LHCN-M2 (cell line): Measurements from ENCODE around the gene PDE7B. TPM values are rescaled to one million over a fixed set of nuclear protein-coding genes. Genes with fewer than 3 reads are reported as not detected.
A peak's percentile ranks its signal among the peaks of the same experiment; 100 is the strongest.

ENCODE experiments used
- DNase-seq: peaks from one replicate; pipeline ENCODE4 v3.0.0-alpha.2; 2012; ENCODE audit warnings: low read depth
- total RNA-seq: library from RNA; depleted of rRNA; stranded (reverse); fragments of >200 nt; gene quantifications from 2 replicates; pipeline ENCODE4 v1.2.3, GENCODE V29; 2014

The PDE7B gene
- total RNA-seq, 1 experiment from 2014 or later = 1.5 TPM

DNA sequence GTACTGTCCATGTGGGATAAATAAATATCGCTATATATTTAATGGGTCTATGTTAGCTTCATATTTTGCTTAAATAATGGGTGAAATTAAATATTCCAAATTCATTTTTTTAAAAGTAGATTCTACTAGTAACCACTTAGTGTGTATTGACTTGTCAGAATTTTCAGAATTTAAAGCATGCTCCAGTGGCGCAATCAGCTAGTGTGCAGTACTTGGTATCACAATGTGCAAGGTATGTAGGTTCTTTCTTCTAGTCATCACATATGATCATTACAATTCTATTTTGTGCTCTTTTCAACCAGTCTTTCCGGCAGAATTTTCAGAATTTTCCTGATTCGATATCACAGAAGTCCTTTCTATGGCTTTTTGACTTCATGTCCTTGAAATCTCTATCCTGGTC is 32.6 kb downstream of the PDE7B start:
- DNase-seq = no peak

DNA sequence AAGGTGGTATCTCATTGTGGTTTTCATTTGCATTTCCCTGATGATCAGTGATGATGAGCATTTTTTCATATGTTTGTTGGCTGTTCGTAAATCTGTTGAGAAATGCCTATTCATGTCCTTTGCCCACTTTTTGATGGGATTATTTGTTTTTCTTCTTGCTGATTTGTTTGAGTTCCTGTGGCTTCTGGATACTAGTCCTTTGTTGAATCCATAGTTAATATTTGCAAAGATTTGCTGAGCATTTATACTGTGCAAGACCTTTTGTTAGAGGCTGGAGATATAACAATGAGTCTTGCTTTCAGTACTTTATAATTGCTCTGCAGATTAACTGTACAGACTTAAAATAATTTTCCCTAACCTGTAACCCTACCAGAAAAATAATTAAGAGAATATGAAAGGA is 35.6 kb downstream of the PDE7B start:
- no peak for DNase-seq

DNA sequence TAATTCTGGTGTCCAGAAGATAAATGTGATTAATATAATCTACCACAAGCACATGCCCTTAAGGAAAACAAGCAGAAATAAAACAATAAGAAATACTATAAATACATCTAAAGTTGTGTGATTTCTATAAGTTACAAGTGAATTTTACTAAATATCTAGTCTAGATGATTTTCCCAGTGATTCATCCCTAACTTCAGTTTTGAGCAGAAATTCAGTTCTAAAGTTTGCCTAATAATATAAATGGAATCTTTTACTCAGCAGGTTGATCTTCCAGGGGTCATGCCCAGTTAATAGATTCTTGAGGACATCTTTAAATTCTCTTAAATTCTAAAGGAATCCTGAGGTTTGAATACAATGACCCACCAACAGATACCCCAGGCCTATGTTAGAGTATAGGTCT is 37.3 kb downstream of the PDE7B start:
- no peak for DNase-seq

DNA sequence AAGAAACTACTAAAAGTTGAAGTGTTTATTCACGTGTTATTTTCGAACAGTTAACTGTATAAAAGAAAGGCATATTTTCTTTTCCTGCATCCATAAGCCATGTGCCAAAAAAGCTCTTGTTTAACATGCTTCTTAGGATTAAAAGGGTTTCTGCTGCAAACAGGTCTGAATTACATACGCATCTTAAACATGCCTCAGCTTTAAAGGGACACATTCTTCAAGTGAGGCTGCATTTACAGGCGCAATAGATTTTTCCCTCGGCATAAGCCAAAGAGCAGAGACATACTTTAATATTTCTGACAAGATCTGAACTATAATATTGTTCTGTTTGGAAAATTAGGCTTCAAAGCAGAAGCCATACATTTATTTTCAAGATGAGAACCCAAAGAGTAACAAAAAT is 39.4 kb downstream of the PDE7B start:
- no peak for DNase-seq

DNA sequence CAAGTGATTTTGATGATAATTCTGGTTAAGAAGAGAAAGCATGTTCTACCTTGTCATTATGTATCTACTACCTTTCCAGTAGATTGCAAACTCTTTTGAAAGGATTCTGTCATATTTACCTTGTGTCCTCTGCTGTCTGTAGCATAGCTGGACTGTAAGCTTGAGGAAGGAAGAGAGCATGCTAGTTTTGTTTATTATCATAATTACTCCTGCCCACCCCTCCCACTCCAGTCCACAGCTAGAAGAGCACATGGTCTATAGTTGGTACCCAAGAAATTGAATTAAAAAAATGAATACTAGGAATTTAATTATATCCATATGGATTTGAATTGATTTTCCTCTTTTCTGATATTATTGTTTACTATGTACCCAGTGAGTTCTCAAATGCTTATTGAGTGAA is 40.2 kb downstream of the PDE7B start:
- no peak for DNase-seq

DNA sequence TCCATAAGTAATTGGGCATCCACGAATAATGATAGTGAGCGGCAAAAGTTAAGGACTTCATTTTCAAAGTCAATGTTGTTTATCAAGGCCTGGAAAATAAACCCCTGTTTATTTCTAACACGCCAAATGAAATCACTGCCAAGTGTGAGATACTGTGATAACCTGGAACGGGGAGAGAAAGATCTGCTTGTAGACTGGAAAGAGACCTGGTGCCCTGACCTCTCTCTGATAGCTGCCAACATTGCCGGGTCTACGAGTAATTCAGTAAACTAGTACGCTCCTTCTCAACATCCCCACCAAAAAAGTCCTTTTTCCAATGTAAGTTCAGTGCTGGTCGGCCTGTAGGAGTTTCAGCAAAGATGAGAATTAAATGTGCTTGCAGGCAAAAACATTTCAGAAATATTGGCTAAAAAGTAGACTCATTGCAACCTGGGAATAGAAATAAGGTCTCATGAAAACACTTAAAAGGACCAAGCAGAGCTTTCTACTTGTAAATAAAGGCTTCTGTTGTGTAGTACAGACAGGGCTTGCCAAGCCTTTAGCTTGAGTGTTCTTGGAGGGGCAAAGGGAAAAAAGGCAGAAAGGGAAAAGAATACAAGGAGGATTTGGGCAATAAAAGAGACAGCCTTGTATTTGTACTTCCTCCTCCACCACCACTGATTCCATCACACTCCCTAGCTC is 43.9 kb downstream of the PDE7B start:
- DNase-seq = no peak

DNA sequence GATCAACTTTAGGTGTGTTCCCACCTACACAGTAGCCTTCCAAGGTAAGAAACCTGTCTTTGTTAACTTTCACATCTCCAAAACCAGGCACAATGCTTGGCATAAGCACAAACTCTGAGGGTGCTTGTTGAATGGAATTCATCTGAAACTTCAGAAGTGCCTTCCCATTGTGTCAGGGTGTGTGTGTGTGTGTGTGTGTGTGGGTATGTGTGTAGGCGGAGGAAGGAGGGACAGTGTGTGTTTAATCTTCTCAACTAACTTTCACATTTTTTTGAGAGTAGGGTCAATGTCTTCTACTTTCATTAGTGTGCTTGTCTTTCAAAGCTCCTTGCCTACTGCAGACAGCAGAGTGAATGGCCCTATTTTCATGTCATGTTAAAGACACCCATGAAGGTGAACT is 45.6 kb downstream of the PDE7B start:
- DNase-seq = no peak

DNA sequence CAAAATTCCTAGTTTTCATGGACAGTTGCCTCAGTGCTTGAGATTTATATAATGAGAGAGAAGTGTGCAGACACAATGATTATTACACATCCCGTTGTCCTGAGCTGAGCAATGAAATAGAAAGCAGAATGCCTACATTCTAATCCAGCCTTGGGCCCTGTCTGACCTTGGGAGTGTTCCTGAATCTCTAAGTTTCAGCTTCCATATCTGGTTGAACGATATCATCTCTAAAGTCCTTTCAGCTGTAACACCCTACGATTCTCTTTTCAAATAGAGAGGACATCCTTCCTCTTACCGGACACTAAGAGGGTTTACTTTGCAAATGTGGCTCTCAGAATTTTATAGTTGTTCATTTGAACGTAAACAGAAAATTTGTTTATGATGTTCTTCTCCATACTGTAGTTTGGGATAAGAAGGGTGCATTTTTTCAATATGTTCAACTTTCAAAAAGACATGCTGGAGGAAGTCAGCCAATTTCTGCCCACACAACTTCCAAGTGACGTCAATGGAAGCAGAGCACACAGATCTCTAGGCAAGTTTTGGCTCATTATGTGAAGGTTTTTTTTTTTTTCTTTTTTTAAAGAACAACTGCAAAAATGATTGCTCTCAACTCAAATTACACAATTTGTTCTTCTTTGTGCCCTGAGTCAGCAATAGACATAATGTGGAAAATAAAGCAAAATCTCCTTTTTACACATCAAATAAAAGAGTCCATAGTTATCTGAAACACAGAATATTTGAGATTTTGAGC is 50.4 kb downstream of the PDE7B start:
- peak; percentile 86 for DNase-seq

DNA sequence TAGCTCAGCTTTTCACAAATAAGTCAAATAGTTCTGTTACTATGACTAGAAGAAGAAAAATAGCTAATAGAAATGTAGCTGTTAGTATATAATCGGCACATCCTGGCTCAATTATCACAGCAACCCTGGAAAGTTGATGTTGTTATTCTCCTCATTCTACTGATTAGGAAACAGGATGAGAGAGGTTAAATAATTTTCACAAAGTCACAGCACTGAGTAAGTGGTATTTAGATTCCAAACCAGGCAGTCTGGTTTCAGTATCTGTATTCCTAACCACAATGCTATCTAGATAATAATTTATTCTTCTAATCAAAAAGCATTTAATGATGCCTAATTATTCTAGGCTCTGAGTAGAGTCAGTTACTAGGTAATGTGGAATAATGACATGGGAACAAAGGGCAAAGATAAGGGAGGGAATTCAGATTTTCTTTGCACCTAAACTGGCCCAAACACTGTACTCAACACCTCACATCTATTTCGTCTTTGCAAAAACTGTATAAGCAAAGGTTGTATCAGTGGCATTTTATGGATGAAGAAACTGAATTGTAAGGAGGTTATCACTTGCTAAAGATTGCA is 51.3 kb downstream of the PDE7B start:
- no peak for DNase-seq

DNA sequence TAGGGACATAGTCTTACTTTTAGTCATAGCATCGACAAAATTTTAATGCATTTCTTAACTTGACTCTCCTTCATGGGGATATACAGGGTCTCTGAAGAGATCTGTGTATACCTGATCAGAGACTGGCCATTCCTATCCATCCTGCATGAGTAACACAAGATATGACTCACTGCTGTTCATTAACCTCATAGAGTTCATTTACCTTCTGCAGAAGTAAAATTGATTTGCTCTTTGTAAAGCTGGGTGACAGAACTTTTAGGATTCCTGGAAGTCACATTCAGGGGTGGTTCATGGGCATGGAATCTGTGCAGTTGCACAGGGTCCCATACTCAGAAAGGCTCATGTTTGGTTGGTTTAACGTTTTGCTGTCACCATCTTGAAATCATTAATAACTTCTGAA is 53.2 kb downstream of the PDE7B start:
- DNase-seq = no peak

DNA sequence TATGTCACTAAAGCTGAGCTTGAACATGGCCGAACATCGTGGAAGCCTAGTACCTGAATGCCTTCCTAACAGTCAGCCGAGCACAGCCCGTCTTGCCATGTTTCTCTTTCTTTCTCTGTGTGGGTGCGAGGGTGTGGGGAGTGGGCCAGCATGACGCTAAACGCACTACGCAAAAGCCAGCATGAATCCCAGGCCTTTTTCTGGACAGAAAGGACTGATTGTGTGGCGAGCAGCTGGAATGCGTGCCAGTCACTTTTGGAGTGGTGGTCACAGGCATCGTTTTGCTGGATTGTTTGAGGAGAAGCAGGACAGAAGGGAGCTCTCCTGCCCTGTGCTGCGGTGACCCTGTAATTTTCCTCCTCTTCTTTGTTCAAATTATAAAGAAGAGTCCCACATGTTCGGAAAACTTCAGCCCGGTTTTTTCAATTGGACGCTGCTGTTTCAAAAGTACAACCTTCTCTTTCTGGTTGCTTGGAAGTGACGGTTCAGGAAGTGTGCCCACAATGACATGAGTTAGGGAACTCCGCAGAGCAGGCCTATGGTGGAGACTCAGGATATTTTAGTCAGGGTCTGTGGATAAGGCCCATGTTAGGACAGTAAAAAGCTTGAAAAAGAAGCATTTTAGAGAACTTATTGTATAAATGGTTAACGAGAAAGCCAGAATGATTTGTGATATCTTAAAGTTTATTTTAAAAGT is 54.3 kb downstream of the PDE7B start:
- DNase-seq = no peak

DNA sequence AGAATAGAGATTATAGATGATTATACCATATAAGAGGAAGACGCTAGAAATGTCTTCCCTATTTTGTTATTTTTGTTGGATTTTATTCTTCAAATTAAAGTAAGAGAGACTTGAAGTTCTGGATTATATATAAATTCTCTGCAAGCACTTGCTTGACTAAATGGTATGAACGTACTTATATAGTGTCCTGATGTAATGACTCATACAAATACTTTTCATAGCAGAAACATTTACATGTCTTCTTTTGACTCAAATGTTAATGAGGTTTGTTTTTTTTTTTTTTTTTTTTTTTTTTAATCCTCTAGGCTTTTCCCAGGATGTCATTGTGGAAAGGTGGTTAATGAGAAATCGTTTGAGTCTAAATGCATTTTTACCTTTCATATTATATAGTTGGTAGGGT is 55.0 kb downstream of the PDE7B start:
- DNase-seq = no peak

DNA sequence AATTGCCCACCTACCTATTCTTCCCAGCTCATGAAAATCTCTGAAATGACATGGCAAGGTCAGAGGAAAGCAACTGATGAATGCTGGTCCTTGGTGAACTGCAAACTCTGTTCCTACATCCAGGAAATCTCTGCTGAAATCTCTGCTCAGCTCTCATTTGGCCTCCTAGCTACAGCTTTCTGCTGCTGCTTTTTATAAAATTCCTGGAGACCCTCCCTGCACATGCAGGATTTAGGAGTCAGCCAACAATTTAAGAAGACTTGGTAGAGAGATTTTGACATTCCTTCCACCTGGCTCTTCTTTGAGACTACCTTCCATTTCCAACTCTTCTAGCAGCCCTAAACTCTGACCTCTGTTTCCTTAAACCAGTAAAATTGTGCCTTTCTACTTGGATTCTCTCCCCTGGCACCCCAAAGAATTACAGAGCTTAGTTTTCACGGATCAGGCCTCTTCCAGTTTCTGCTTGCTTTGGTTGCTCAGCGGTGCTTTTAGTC is 55.5 kb downstream of the PDE7B start:
- no peak for DNase-seq

DNA sequence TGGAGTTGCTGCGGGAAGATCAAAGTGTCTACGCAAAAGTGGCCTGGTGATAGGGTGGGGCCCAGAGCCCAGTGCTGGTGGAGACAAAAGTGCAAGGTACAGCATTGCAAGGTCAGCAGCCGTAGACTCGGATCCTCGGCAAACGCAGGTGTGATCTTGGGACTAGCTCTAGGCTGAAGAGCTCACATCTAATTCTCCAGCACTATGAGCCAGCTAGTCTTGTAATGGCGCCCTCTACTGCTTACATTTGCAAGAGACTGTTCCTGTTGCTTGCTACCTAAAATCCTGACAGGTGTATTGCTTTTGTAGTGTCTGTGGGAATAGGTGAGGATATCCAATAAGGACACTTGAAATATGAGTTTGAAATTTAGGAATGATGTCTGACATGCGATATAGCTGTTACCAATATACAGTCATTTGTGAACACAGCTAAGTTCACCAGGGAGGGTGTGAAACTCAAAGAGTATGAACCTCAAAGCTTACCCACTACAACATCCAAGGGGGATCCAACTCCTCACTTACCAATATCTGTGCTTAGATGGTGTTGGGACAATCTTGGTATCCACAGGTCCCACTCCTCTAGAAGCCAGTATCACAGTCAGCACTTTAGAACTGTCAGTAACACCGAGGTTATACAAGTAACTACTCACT is 58.4 kb downstream of the PDE7B start:
- peak; percentile 43 for DNase-seq

DNA sequence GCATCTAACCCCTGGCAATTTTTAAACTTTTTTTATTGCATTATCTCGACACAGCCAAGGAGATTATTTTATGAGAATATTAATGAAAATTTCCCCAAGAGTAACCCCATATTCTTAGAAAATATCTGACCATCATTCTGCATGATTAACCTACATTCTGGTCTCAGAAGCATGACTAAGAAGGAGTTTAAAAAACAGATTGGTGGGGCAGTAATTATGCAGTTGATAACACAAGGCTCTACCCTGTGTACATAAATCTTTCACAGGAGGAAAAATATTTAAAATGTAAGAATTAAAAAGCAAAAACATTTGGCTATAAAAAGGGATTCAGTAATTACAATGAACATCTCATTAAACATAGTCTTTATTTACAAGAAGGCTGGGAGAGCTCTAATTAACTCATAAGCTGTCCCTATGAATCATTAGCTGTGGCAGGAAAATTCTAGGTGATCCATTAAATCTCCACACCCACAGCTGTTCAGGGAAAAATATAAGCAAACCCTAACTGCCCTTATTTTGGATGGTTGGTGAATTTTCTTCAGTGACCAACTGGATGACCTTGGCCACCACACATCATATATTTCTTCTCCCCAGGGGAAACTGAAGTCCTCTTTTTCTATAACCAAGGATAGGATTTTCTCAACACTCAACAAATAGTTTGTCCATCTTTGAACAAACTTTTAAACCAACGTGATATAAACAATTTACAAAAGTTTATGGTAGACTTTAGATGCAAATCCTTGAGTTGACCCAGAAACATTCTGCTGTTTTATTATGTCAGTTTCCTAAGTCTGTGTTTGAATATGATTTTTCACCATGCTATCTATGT is 59.5 kb downstream of the PDE7B start:
- no peak for DNase-seq

DNA sequence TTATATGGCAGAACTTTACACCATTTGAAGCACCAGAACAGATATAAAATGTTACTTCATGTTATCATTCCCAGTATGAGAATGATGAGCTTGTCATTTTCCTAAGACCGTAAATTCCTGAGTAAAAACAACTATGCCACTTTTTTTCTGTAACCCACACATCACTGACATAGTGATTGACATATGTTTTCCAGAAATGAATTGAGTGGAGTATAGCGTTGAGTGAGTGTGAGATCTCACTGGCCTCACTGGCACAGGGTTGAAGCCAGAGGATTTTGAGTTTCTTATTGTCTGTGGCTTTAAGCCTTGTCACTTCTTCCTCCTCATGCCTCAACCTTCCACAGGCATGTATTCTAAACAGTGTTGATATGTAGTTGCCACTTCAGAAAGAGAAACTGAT is 62.3 kb downstream of the PDE7B start:
- no peak for DNase-seq

DNA sequence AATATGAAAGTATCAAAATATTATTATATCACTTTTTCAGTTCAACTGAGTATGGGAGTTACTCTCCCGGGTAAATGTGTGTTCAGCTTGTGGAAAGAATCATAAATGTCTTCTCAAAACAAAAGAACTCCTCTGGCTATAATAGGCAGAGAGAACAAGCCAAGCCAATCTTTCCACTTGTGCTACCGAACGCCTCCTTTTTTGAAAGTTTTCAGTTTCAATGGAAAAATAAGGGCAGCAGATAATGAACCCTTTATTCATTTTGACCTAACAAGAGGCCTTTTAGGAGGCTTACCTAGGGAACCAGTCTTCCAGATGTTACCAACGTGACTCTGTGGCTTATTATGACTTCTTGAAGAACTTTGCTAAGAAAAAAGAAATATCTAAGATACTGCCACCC is 67.5 kb downstream of the PDE7B start:
- DNase-seq = no peak

DNA sequence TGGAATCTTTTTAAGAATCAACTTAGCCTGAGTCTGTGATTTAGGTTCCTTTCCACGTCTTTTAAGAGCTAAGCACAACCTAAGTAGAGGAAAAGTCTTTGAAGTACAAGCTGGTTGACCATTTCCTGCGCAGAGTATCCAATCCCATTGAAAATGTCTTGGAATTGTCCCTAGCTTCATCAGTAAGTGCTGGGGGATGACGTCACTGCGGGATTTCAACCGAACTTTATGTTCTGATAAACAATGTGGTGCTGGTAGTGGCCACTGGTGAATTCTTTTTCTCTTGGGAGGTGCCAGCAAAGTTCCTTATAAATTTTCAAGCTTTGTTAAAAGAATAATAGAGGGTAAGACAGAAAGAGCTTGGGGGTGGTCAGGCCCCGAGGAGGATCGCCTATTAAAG is 69.2 kb downstream of the PDE7B start:
- peak; percentile 61 for DNase-seq

DNA sequence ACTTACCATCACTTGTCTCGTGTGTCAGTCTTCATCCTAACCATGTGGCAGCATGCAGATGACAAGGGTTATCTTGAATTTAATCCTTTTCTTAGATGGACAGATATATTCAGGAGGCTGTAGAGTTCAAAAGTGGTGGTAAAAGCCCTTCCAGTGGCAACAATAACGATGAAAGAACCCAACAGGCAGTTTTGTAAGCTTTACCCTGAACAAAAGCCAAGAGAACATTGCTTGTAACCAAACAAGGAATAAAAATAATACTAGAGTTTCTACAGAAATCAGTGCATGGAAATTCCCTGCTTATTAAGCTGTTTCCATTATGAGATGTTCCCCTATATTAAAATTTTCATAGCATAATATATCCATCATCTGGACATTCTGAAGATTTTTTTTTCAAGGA is 69.7 kb downstream of the PDE7B start:
- DNase-seq = no peak

DNA sequence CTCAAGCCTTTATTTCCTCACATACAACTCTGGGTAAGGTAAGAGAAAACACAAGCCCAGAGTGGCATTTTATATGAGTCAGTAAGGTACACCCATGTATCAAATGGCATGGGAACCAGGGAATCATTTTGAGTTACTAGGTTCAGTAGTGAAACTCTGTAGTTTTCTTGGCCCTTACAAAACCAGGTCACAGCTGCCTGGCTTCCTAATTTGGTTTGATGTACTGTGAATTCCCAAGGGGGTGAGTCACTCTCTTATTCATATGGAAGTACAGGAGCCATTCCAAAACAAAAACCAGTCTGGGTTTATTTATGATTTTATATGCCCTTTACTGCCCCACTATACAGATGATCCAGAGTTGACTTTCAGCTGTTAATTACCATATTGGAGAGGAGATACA is 70.7 kb downstream of the PDE7B start:
- peak; percentile 98 for DNase-seq

DNA sequence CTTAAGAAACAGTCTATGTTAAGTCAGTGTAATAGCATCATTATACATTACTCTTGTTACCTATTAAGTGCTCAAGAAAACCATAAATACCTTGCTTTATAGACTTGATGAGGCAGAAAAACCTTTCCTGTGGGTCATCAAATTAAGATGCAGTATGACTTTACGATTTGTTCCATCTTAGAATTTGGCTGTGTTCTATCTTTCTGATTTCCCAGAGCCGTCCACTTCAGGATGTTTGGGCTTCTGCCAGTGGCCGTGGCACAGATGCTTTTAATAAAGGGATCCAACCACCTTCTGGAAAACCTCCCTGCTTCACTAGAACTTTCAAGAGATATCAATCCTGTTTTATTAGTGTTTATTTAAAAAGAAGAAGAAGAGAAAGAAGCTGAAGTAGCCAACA is 71.2 kb downstream of the PDE7B start:
- DNase-seq = no peak
